GM15510 (cell line): Measurements from ENCODE around the gene BCL2.

Experiments used
- POLR2A ChIP-seq: IDR thresholded peaks from 3 replicates; pipeline ENCODE4 v1.6.1; 2011; ENCODE audit warnings: borderline replicate concordance; ENCODE audit not compliant: insufficient read length; ENCODE audit errors: extremely low read depth

The BCL2 gene

GRCh38 chr18:63206433-63207142 is 113.0 kb downstream of the BCL2 start:
- TF ChIP-seq POLR2A, result no peak

GRCh38 chr18:63205791-63206252 is 113.7 kb downstream of the BCL2 start:
- peak; percentile 16 for TF ChIP-seq POLR2A

GRCh38 chr18:63203497-63203896 is 116.1 kb downstream of the BCL2 start:
- TF ChIP-seq POLR2A, result no peak

- no peak for TF ChIP-seq POLR2A
Measured at GRCh38 chr18:63202828-63203227, 116.7 kb downstream of the BCL2 start.

- TF ChIP-seq POLR2A, result no peak
Measured at GRCh38 chr18:63199743-63200241, 119.8 kb downstream of the BCL2 start.

- no peak for TF ChIP-seq POLR2A
Measured at GRCh38 chr18:63198868-63199742, 120.5 kb downstream of the BCL2 start.

GRCh38 chr18:63198098-63198760 is 121.3 kb downstream of the BCL2 start:
- TF ChIP-seq POLR2A, result no peak

- TF ChIP-seq POLR2A, result no peak
Measured at GRCh38 chr18:63197246-63197869, 122.2 kb downstream of the BCL2 start.

- TF ChIP-seq POLR2A, result no peak
Measured at GRCh38 chr18:63195326-63196159, 124.0 kb downstream of the BCL2 start.

GRCh38 chr18:63192885-63193349 is 126.7 kb downstream of the BCL2 start:
- TF ChIP-seq POLR2A, result no peak

GRCh38 chr18:63192126-63192884 is 127.3 kb downstream of the BCL2 start:
- TF ChIP-seq POLR2A, result no peak

GRCh38 chr18:63191413-63191812 is 128.2 kb downstream of the BCL2 start:
- no peak for TF ChIP-seq POLR2A

- TF ChIP-seq POLR2A, result no peak
Measured at GRCh38 chr18:63189817-63190216, 129.8 kb downstream of the BCL2 start.
